ENCODE results near the gene FLT1.

FLT1 gene

DNA sequence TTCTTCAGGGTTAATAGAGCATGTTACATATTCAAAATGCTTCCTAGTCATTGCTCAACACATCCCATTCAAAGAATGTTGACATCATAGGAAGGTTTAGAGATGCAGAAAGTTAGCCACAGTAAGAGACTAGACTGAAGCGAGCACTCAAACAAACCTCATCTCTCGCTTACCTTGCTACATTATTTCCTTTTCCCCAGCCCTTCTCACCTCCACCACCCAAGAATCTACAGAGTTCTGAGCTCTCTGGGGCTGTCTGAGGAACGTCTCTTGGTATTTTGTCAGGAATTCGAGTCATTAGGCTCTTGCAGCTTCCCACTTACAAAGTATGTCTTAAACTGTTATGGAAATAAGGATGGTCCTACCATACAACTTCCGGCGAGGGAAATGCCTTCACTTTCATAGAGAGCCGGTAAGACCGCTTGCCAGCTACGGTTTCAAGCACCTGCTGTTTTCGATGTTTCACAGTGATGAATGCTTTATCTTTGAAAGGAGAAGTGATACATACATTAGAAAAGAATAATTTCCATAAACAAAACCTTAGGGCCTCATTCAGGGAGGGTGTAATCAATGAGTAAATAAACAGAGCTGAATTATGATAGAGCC, 65.1 kb downstream of the FLT1 start:
- TF ChIP-seq ZNF600 (tag by site-specific recombination; IDR thresholded peaks at IDR 0.05) (no peak), ZNF223 (tag by site-specific recombination; IDR thresholded peaks at IDR 0.05) (no peak), ZNF274 (IDR thresholded peaks at IDR 0.05; ENCODE audit: low read length) (no peak), ZNF274 (tag by site-specific recombination; IDR thresholded peaks at IDR 0.05; ENCODE audit: borderline replicate concordance) (no peak), ZNF629 (tag by site-specific recombination; IDR thresholded peaks at IDR 0.05) (no peak), ZNF785 (tag by site-specific recombination; IDR thresholded peaks at IDR 0.05) (no peak), ZNF473 (tag by site-specific recombination; IDR thresholded peaks at IDR 0.05) (no peak), HOXD13 (CRISPR knock-in tag; IDR thresholded peaks at IDR 0.05; ENCODE audit: borderline replicate concordance) (no peak), ZNF670 (tag by site-specific recombination; IDR thresholded peaks at IDR 0.05; ENCODE audit: low read depth) (no peak), ZNF501 (tag by site-specific recombination; IDR thresholded peaks at IDR 0.05) (no peak), ZNF654 (tag by site-specific recombination; IDR thresholded peaks at IDR 0.05; ENCODE audit: low read depth) (no peak)
- TF ChIP-seq, protein P1, sequence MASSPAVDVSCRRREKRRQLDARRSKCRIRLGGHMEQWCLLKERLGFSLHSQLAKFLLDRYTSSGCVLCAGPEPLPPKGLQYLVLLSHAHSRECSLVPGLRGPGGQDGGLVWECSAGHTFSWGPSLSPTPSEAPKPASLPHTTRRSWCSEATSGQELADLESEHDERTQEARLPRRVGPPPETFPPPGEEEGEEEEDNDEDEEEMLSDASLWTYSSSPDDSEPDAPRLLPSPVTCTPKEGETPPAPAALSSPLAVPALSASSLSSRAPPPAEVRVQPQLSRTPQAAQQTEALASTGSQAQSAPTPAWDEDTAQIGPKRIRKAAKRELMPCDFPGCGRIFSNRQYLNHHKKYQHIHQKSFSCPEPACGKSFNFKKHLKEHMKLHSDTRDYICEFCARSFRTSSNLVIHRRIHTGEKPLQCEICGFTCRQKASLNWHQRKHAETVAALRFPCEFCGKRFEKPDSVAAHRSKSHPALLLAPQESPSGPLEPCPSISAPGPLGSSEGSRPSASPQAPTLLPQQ (tag by site-specific recombination; IDR thresholded peaks at IDR 0.05) = no peak
- TF ChIP-seq, protein P2, sequence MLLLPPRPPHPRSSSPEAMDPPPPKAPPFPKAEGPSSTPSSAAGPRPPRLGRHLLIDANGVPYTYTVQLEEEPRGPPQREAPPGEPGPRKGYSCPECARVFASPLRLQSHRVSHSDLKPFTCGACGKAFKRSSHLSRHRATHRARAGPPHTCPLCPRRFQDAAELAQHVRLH (tag by site-specific recombination; IDR thresholded peaks at IDR 0.05) = no peak
- TF ChIP-seq, protein P3, sequence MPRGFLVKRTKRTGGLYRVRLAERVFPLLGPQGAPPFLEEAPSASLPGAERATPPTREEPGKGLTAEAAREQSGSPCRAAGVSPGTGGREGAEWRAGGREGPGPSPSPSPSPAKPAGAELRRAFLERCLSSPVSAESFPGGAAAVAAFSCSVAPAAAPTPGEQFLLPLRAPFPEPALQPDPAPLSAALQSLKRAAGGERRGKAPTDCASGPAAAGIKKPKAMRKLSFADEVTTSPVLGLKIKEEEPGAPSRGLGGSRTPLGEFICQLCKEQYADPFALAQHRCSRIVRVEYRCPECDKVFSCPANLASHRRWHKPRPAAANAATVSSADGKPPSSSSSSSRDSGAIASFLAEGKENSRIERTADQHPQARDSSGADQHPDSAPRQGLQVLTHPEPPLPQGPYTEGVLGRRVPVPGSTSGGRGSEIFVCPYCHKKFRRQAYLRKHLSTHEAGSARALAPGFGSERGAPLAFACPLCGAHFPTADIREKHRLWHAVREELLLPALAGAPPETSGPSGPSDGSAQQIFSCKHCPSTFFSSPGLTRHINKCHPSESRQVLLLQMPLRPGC (tag by site-specific recombination; IDR thresholded peaks at IDR 0.05) = no peak
- Histone ChIP-seq H3K4me3 (ENCODE audit: low read depth, low read length) (no peak overlapping the region), H3K36me3 (ENCODE audit: control insufficient read depth in 2 of 2, insufficient read depth in 1 of 2, low read length in 2 of 2) (peaks cover 0 to 66% of the 10 kb centered on the region in 2 experiments; a peak in 1 of 3 replicates), H3K27ac (ENCODE audit: extremely low read depth, low read depth, low read length) (no peak overlapping the region), H3K9me3 (ENCODE audit: control insufficient read depth, insufficient read depth, low read depth, low read length) (no peaks in the 10 kb centered on the region), H3K4me1 (ENCODE audit: control insufficient read depth, insufficient read depth, low read length) (no peaks in the 10 kb centered on the region)
- POLR2A ChIA-PET = no interaction called here
- CTCF ChIA-PET = no interaction called here

DNA sequence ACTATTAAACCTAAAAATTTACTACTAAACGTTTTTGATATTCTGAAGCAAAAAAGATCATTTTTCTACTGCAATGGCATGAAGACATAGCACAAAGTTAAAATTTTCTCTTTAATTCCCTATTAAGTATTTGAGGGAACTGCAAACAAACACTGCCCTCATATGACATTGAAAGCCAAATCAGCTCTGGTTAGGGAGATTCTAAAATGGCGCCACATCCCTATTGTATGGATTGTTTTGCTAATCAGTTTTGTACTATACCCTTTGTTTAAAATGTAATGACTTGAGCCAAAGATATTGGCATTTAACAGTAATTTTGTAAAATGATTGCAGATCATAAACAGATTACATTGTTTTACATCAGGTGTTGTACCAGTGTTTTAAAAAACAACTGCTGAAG, 65.8 kb downstream of the FLT1 start:
- no peaks in the 10 kb centered on the region for H3K4me1 ChIP-seq (ENCODE audit: control insufficient read depth, insufficient read depth, low read length)
- H3K27ac ChIP-seq (ENCODE audit: extremely low read depth, low read depth, low read length) = no peak overlapping the region
- peaks cover 0 to 67% of the 10 kb centered on the region in 2 experiments; a peak in 1 of 3 replicates for H3K36me3 ChIP-seq (ENCODE audit: control insufficient read depth in 2 of 2, insufficient read depth in 1 of 2, low read length in 2 of 2)
- ChIA-PET CTCF (interaction anchor here (0.5 kb wide), 1 partner anchor 106 kb away, joined by 5 read pairs; no protein-coding TSS in a partner anchor), POLR2A (no interaction called here)
- TF ChIP-seq ZSCAN23 (tag by site-specific recombination; IDR thresholded peaks at IDR 0.05) (no peak), GLIS1 (tag by site-specific recombination; IDR thresholded peaks at IDR 0.05) (no peak), ZNF501 (tag by site-specific recombination; IDR thresholded peaks at IDR 0.05) (no peak), ZNF530 (tag by site-specific recombination; IDR thresholded peaks at IDR 0.05; ENCODE audit: low read depth) (no peak)
- TF ChIP-seq, protein P4, sequence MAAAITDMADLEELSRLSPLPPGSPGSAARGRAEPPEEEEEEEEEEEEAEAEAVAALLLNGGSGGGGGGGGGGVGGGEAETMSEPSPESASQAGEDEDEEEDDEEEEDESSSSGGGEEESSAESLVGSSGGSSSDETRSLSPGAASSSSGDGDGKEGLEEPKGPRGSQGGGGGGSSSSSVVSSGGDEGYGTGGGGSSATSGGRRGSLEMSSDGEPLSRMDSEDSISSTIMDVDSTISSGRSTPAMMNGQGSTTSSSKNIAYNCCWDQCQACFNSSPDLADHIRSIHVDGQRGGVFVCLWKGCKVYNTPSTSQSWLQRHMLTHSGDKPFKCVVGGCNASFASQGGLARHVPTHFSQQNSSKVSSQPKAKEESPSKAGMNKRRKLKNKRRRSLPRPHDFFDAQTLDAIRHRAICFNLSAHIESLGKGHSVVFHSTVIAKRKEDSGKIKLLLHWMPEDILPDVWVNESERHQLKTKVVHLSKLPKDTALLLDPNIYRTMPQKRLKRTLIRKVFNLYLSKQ (tag by site-specific recombination; IDR thresholded peaks at IDR 0.05; ENCODE audit: borderline replicate concordance) = no peak
- H3K4me3 ChIP-seq (ENCODE audit: low read depth, low read length) = no peak overlapping the region
- H3K9me3 ChIP-seq (ENCODE audit: control insufficient read depth, insufficient read depth, low read depth, low read length) = no peaks in the 10 kb centered on the region
